SKM-1 treated with dmso at 0.1 percent for 144 hours (cell line): ENCODE measurements around the gene GNB2.
A peak's percentile ranks its signal among the peaks of the same experiment; 100 is the strongest.

Source experiments
- DNase-seq: peaks from one replicate; lab custom pipeline; 2025; ENCODE audit not compliant: unreplicated experiment; lab: John Stamatoyannopoulos, UW

Gene GNB2

GRCh38 chr7:100673302-100673941 lies at the start of gene GNB2:
TSS of gene GNB2 (plus strand) at chr7:100673740. CDS start at chr7:100676266, 2,526 bp downstream.
- DNase-seq: peak; percentile 95

GRCh38 chr7:100623951-100624824 lies 49.4 kb upstream of the GNB2 start:
- DNase-seq: no peak

GRCh38 chr7:100626055-100626454 lies 47.5 kb upstream of the GNB2 start:
- DNase-seq: no peak

GRCh38 chr7:100626530-100627237 lies 46.9 kb upstream of the GNB2 start:
- peak; percentile 26 for DNase-seq

GRCh38 chr7:100627238-100627549 lies 46.3 kb upstream of the GNB2 start:
- no peak for DNase-seq

GRCh38 chr7:100629117-100629716 lies 44.3 kb upstream of the GNB2 start:
- peak; percentile 45 for DNase-seq

- no peak for DNase-seq
Measured at GRCh38 chr7:100630066-100630465, 43.5 kb upstream of the GNB2 start.

- DNase-seq: peak; percentile 40
Measured at GRCh38 chr7:100632951-100633717, 40.4 kb upstream of the GNB2 start.

GRCh38 chr7:100639995-100640516 lies 33.5 kb upstream of the GNB2 start:
- DNase-seq: no peak

- DNase-seq: no peak
Measured at GRCh38 chr7:100640517-100641440, 32.8 kb upstream of the GNB2 start.

- DNase-seq: no peak
Measured at GRCh38 chr7:100641463-100641859, 32.1 kb upstream of the GNB2 start, which contains the start of gene TFR2. TSS of gene TFR2 (minus strand) at chr7:100641552. CDS start at chr7:100641509, 43 bp downstream.

- DNase-seq: no peak
Measured at GRCh38 chr7:100641860-100642533, 31.5 kb upstream of the GNB2 start.

- DNase-seq: no peak
Measured at GRCh38 chr7:100642534-100642907, 31.0 kb upstream of the GNB2 start.

- no peak for DNase-seq
Measured at GRCh38 chr7:100649826-100650565, 23.5 kb upstream of the GNB2 start.

GRCh38 chr7:100654908-100655831 lies 18.4 kb upstream of the GNB2 start:
- no peak for DNase-seq

GRCh38 chr7:100655908-100656674 lies 17.4 kb upstream of the GNB2 start, which contains the start of gene ACTL6B:
TSS of gene ACTL6B (minus strand) at chr7:100656448. CDS start at chr7:100656354, 94 bp downstream.
- DNase-seq: no peak
